ENCODE measurements around the gene HPSE2.

DNA sequence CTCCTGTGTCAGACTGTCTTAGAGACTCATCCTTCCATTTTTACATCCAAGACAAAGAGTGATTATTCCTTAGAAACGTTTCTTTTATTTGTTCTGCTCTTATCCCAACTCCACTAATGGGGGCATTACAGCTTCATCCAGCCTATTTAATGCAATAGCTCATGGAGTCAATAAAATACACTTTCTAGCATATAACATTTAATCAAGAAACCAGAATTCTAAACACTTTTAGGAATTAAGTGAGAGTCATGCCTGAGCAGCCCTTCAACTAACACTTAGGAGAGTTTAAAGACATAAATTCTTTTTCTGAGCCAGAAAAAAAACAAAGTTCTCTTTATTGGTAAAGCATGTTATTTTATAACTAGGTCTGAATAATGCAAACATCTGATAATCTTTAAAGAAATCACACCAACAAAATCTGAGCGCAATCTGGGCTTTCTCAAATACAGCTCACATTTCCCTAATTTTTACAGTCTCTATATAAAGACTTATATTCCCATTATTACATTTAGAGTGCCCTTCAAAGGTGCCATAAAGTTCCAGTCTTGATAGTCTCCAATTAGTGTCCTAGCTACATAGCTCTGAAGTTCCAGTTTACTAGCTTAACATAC is 427.3 kb downstream of the HPSE2 start:
- TF ChIP-seq, protein P1, sequence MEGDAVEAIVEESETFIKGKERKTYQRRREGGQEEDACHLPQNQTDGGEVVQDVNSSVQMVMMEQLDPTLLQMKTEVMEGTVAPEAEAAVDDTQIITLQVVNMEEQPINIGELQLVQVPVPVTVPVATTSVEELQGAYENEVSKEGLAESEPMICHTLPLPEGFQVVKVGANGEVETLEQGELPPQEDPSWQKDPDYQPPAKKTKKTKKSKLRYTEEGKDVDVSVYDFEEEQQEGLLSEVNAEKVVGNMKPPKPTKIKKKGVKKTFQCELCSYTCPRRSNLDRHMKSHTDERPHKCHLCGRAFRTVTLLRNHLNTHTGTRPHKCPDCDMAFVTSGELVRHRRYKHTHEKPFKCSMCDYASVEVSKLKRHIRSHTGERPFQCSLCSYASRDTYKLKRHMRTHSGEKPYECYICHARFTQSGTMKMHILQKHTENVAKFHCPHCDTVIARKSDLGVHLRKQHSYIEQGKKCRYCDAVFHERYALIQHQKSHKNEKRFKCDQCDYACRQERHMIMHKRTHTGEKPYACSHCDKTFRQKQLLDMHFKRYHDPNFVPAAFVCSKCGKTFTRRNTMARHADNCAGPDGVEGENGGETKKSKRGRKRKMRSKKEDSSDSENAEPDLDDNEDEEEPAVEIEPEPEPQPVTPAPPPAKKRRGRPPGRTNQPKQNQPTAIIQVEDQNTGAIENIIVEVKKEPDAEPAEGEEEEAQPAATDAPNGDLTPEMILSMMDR (conservative IDR thresholded peaks at IDR 0.05): no peak
- no peak for TF ChIP-seq EZH2 (IDR thresholded peaks at IDR 0.05; ENCODE audit: low read depth)

Measured in PC-9 (cell line).